Tibial nerve (tissue), 4 donors: Measurements from ENCODE around the gene IGSF9. TPM values are rescaled to one million over a fixed set of nuclear protein-coding genes. Genes with fewer than 3 reads are reported as not detected.

Source experiments
- DNase-seq, 2 donors: peaks; one replicate each; pipeline ENCODE4 v3.0.0-alpha.2; 2019; ENCODE audit warnings: low spot score in 2 of 2
- H3K27ac ChIP-seq, 4 donors: fragments of 200-600 bp; sonication (generic) in 3 of 4; one replicate each; pipeline ENCODE4 v1.5.1; 2017 to 2019; ENCODE audit warnings: mild to moderate bottlenecking in 1 of 4
- H3K27me3 ChIP-seq, 2 donors: fragments of 200-600 bp; sonication (generic) in 1 of 2; one replicate each; pipeline versions ENCODE4 v1.5.1 to v1.6.0; 2017 to 2019
- H3K36me3 ChIP-seq, 3 donors: fragments of 200-600 bp; sonication (generic); one replicate each; pipeline ENCODE4 v1.5.1; 2018 to 2019
- H3K4me1 ChIP-seq, 4 donors: fragments of 200-600 bp; sonication (generic) in 3 of 4; one replicate each; pipeline ENCODE4 v1.5.1; 2017 to 2019
- H3K4me3 ChIP-seq, 4 donors: fragments of 200-600 bp; sonication (generic) in 3 of 4; one replicate each; pipeline ENCODE4 v1.5.1; 2017 to 2019; ENCODE audit warnings: mild to moderate bottlenecking in 1 of 4, moderate library complexity in 1 of 4
- H3K9me3 ChIP-seq, 4 donors: fragments of 200-600 bp; sonication (generic) in 3 of 4; one replicate each; pipeline ENCODE4 v1.5.1; 2017 to 2019
- EP300 ChIP-seq, 2 donors: sonication (generic); formaldehyde crosslinking; IDR thresholded peaks; one replicate each; pipeline ENCODE4 v1.6.1; 2017; ENCODE audit warnings: antibody characterized with exemption in 2 of 2, mild to moderate bottlenecking in 1 of 2
- POLR2A ChIP-seq, 2 donors: fragments of 450-650 bp; IDR thresholded peaks; one replicate each; pipeline ENCODE4 v1.6.1; 2017; ENCODE audit warnings: antibody characterized with exemption in 2 of 2, mild to moderate bottlenecking in 2 of 2, moderate library complexity in 2 of 2
- WGBS, 2 donors: methylation state at CpG; one replicate each; pipeline ENCODE4 v1.1.5; 2018; 5-methylcytosine and 5-hydroxymethylcytosine counted together
- total RNA-seq, 4 donors: library from RNA; depleted of rRNA; stranded (reverse); fragments of >200 nt; gene quantifications; one replicate each; pipeline ENCODE4 v1.1.0, GENCODE V29; 2016
- TF ChIP-seq, protein P1 (sequence below), 5 experiments: fragments of 200-600 bp in 3 of 5; fragments of 450-650 bp in 2 of 5; sonication (generic) in 3 of 5; IDR thresholded peaks; one replicate each; pipeline ENCODE4 v1.5.1; 2016 to 2019; ENCODE audit warnings: antibody characterized with exemption in 5 of 5, mild to moderate bottlenecking in 3 of 5, moderate library complexity in 2 of 5

The IGSF9 gene
- total RNA-seq, 4 donors from 2014 or later, result 0.20 to 0.63 TPM; not detected in 2

DNA sequence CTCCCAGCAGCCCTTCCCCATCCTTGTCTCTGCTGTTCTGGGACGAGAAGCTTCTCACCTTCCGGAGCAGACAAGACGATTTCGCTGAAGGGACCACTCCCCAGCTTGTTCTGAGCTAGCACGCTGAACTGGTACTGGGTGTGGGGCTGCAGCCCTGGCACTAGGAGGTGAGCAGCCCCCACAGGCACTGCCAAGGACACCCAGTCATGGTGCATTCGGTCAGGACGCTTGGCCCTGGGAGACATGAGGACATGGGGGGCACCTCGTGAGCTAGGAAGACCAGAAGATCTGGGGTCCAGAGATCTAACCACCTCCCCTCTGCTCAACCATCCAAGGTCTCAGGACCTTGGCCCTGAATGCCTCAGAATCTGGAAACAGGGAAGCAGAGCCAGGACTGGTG lies 14.8 kb downstream of the IGSF9 start:
- H3K27ac ChIP-seq, result no peak overlapping the region
- WGBS, 2 donors, result 93 to 98% methylated on average over 7 to 8 of the region's 8 CpGs
- no peaks in the 10 kb centered on the region for H3K36me3 ChIP-seq
- no peak overlapping the region for H3K4me3 ChIP-seq
- TF ChIP-seq EP300 (IDR thresholded peaks at IDR 0.05) (no peak), POLR2A (IDR thresholded peaks at IDR 0.05) (no peak)
- TF ChIP-seq, protein P1, sequence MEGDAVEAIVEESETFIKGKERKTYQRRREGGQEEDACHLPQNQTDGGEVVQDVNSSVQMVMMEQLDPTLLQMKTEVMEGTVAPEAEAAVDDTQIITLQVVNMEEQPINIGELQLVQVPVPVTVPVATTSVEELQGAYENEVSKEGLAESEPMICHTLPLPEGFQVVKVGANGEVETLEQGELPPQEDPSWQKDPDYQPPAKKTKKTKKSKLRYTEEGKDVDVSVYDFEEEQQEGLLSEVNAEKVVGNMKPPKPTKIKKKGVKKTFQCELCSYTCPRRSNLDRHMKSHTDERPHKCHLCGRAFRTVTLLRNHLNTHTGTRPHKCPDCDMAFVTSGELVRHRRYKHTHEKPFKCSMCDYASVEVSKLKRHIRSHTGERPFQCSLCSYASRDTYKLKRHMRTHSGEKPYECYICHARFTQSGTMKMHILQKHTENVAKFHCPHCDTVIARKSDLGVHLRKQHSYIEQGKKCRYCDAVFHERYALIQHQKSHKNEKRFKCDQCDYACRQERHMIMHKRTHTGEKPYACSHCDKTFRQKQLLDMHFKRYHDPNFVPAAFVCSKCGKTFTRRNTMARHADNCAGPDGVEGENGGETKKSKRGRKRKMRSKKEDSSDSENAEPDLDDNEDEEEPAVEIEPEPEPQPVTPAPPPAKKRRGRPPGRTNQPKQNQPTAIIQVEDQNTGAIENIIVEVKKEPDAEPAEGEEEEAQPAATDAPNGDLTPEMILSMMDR (IDR thresholded peaks at IDR 0.05), result no peak
- no peaks in the 10 kb centered on the region for H3K27me3 ChIP-seq
- peaks cover 0 to 9% (median 8%) of the 10 kb centered on the region in 4 donors for H3K4me1 ChIP-seq
- no peak for DNase-seq
- H3K9me3 ChIP-seq, result no peaks in the 10 kb centered on the region

DNA sequence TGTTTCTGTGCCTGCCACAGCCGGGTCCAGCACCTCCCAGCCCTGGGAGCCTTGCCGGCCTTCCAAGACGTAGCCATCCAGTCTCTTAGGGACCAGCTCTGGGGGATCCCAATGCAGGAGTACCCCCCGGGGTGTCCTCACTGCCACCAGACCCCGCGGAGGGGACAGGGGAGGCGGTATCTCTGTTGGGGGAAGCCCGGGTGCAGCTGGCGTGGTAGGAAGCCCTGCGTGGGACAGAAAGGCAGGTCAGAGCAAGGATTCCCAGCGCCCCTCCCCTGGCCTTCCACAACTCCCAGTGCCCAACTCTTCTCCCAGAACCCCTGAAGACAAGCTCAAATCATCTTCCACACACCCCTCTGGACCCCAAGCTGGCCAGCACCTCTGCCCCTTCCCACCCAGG lies 15.2 kb downstream of the IGSF9 start:
- Histone ChIP-seq H3K36me3 (no peaks in the 10 kb centered on the region), H3K4me3 (no peak overlapping the region), H3K27ac (no peak overlapping the region), H3K27me3 (no peaks in the 10 kb centered on the region), H3K9me3 (no peaks in the 10 kb centered on the region), H3K4me1 (peaks cover 0 to 9% (median 8%) of the 10 kb centered on the region in 4 donors)
- 89 to 90% methylated on average over 11 of the region's 11 CpGs for WGBS, 2 donors
- DNase-seq, result no peak
- TF ChIP-seq, protein P1 (IDR thresholded peaks at IDR 0.05), result no peak
- TF ChIP-seq POLR2A (IDR thresholded peaks at IDR 0.05) (no peak), EP300 (IDR thresholded peaks at IDR 0.05) (no peak)

DNA sequence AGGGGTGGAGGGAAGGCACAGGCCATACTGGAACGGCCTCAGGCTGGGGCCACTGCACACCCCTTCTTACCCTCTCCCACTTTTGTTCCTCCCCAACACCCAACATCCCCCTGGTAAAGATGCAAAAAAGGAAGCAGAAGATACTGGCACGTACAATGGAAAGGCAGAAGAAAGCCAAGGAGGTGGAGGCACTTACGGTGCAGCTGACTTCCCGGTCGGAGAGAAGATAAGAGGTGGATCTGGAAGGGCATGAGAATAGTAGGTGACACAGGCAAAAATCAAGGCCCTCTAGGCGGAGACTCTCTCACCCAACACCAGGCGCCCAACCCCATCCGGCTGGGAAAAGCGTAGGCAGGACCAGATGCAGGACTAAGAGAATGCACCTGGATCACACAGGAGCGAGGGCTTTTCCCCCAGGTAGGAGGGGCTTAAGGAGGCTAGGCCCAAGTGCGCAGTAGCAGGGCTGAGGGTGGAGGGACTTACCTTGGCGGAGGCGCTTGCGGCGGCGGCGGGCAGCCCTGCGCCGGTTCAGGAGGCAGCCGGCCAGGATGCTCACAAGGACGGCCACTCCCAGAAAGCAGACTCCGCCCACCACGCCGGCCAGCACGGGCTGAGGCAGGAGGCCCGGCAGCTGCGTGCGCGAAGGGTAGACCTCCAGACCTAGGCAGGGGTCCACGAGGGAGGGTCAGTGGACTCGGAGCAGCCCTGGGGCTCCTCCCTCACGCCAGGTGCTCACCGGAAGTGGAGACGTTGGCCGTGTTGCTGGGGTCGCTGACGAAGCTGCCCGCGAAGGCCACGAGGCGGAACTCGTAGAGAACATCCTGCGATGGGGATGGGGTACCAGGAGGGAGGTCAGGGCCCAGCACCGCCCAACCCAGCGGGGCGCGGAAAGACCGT lies 16.0 kb downstream of the IGSF9 start:
- no peak overlapping the region for H3K4me3 ChIP-seq
- H3K9me3 ChIP-seq, result no peaks in the 10 kb centered on the region
- TF ChIP-seq POLR2A (IDR thresholded peaks at IDR 0.05) (no peak), EP300 (IDR thresholded peaks at IDR 0.05) (no peak)
- TF ChIP-seq, protein P1 (IDR thresholded peaks at IDR 0.05), result no peak
- no peaks in the 10 kb centered on the region for H3K27me3 ChIP-seq
- peaks cover 0 to 9% (median 8%) of the 10 kb centered on the region in 4 donors for H3K4me1 ChIP-seq
- DNase-seq, result no peak
- WGBS, 2 donors, result 78 to 79% methylated on average over 48 of the region's 48 CpGs
- H3K27ac ChIP-seq, result no peak overlapping the region
- H3K36me3 ChIP-seq, result no peaks in the 10 kb centered on the region

DNA sequence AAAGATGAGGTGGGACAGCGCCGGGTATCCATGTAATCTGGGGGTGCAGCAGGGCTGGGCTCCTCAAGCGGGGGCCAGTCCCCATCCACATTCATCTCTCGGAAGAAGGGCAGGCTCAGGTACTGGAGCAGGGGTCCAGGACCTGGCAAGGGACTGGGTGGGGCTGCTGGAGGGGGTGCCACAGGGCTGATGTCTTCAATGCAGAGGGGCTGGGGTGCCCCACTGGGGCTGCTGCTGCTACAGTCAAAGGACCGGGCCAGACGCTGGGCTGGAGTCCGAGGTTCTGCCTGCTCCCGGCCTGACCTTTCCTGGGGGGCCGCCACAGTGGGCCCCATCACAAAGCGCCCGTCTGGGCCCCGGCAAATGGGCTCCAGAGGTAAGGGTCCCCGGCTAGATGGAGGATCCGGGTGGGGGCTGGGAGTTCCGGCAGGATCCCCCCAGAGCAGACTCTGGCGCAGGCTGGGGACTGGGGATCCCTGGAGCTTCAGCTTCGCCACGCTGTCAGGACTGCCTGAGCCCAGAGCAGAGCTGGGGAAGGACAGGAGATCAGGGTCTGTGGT lies 16.8 kb downstream of the IGSF9 start:
- TF ChIP-seq, protein P1 (IDR thresholded peaks at IDR 0.05), result no peak
- TF ChIP-seq EP300 (IDR thresholded peaks at IDR 0.05) (no peak), POLR2A (IDR thresholded peaks at IDR 0.05) (no peak)
- Histone ChIP-seq H3K4me1 (peaks cover 0 to 14% (median 10%) of the 10 kb centered on the region in 4 donors), H3K27me3 (no peaks in the 10 kb centered on the region), H3K27ac (no peak overlapping the region), H3K4me3 (no peak overlapping the region), H3K36me3 (no peaks in the 10 kb centered on the region), H3K9me3 (no peaks in the 10 kb centered on the region)
- WGBS, 2 donors, result 90 to 95% methylated on average over 18 of the region's 18 CpGs
- DNase-seq, result no peak

DNA sequence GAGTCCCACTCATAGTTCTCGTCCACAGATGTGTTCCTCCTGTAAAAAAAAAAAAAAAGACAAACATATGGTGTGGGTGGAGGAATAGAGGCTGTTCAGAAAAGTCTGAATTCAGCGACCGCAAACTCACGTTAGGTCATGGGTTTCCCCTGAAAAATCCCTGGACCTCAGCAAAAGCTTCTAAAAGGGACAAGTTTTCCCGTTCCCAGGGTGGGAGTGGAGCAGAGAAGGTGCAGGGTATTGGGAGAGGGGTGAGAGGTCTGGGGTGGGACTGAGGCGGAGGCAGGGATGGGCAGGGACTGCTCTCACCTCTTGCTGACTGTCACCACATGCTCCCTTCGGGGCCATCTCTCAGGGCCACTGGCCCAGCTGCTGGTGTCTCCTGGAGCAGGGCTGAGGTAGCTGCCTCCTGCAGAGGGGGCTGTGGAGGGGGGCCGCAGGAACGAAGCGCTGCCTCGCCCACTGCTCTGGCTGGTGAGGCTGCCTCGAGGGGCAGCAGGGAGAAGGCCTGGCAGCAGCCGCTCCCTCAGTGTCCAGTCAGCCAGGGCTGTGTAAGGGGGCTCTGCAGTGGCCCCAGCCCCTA lies 17.5 kb downstream of the IGSF9 start:
- Histone ChIP-seq H3K36me3 (no peaks in the 10 kb centered on the region), H3K4me1 (peaks cover 0 to 20% (median 15%) of the 10 kb centered on the region in 4 donors), H3K27ac (no peak overlapping the region), H3K9me3 (no peaks in the 10 kb centered on the region), H3K4me3 (no peak overlapping the region), H3K27me3 (no peaks in the 10 kb centered on the region)
- no peak for DNase-seq
- 58 to 64% methylated on average over 7 to 13 of the region's 13 CpGs for WGBS, 2 donors
- no peak for TF ChIP-seq EP300 (IDR thresholded peaks at IDR 0.05)
- TF ChIP-seq POLR2A (IDR thresholded peaks at IDR 0.05), result no peak
- TF ChIP-seq, protein P1 (IDR thresholded peaks at IDR 0.05), result no peak
